Muscle of arm (tissue), 14 donors: ENCODE measurements around the gene C2orf78. TPM values are rescaled to one million over a fixed set of nuclear protein-coding genes. Genes with fewer than 3 reads are reported as not detected.
"Not testable (repeated sequence)": the region's sequence is repeated elsewhere in the genome, so short reads cannot be mapped to it uniquely, and the experiment has no call there.

Source experiments
- DNase-seq: peaks from one replicate; pipeline ENCODE4 v3.0.0-alpha.2; 2013
- long read RNA-seq, 11 donors: transcript quantifications; one replicate each; lab custom pipeline, GENCODE V29; 2026
- polyA plus RNA-seq, 12 donors: library from polyadenylated mRNA; unstranded; fragments of 120-200 nt; gene quantifications; one replicate each; pipeline ENCODE4 v1.2.1, GENCODE V29; 2013; ENCODE audit not compliant: insufficient read length in 12 of 12

Gene C2orf78, protein sequence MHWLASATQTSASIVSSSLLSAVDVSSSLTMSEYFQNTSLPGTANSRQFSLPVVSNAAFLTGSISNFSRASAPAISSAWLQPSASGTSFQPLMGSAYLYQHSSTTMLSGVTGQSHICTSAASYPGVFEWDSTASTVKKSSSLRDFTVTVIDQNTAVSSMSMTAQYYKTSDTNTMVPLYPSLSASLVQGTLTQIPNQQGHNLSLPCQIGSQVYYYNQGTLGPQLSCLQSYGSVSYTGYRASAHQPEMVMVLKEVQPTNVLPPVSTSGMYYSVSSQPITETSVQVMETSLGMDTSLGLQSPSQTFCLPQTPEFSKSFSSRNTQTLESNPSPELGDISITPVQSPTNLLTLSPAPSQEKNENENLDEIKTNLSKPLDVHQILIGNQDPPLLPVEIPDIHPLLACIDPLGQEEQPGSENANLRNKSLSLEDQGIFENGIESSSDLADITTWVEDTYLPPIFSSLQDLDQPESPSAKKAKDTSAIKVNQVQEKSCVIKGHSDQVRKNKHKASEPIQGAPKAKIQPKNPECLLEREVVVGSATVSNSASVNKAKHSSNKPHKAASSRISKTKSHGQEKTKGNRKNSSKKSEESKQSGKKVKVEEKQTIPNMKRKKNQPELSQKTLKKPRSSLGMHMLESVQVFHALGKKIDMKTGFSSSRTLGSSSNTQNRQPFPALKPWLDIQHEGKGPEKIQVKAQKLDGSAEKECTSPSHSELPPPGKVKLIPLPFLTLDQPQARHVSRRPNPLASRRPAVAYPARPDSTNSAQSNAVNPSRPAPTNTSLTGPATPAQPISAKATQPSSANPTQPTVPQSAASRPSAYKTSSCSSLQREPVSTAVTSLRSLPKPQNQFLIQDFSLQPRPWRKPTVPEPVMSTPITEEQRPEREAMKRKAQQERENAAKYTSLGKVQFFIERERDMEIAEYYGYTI
- not detected for polyA plus RNA-seq
- long read RNA-seq, donor 1, result 0 reads
- long read RNA-seq, donor 2, result 0 reads
- long read RNA-seq, donor 3, result 0 reads
- long read RNA-seq, donor 4, result 0 reads
- long read RNA-seq, donor 5, result 0 reads
- long read RNA-seq, donor 6, result 0 reads
- long read RNA-seq, donor 7, result 0 reads
- long read RNA-seq, donor 8, result 0 reads
- long read RNA-seq, donor 9, result 0 reads
- long read RNA-seq, donor 10, result 0 reads
- long read RNA-seq, donor 11, result 0 reads

DNA sequence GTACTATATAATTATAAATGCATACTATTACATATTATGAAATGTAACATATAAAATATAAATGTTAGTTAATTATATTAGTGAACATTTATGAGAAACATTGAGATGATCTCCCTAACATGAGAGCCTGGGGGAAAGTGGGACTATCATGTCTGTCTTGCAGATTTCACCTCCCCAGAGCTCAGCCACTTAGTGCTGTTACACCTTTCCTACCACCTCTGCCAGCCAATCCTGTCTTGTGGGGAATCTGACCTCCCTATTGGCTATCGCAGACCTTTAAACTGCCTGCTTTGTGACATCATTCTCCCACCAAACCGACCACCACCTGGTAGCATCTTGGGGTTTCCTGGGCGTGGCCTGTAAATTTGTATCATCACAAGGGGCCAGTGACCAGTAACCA, at the start of gene C2orf78:
C2orf78 (plus strand) TSS at position 301 of the 400 bp plus-strand sequence. CDS start 127 bp downstream, outside the sequence.
- not testable (repeated sequence) for DNase-seq

DNA sequence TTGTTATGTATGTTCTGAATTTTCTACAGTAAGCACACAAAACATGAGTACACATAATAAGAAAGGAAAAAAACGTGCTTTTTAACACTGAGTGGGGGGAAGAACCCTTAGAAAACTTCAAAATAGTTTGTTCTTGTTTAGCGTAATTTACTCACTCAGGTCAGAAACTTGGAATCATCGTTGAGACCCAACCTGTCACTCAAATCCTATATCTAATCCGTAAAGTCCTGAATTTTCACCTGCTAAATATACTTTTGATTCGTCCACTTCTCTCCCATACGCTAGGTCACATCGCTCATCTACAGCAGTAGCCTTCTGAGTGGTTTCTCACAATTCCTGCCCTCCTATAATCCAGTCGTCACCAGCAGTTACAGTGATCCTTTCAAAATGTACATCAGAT, 47.6 kb upstream of the C2orf78 start:
- DNase-seq, result no peak

DNA sequence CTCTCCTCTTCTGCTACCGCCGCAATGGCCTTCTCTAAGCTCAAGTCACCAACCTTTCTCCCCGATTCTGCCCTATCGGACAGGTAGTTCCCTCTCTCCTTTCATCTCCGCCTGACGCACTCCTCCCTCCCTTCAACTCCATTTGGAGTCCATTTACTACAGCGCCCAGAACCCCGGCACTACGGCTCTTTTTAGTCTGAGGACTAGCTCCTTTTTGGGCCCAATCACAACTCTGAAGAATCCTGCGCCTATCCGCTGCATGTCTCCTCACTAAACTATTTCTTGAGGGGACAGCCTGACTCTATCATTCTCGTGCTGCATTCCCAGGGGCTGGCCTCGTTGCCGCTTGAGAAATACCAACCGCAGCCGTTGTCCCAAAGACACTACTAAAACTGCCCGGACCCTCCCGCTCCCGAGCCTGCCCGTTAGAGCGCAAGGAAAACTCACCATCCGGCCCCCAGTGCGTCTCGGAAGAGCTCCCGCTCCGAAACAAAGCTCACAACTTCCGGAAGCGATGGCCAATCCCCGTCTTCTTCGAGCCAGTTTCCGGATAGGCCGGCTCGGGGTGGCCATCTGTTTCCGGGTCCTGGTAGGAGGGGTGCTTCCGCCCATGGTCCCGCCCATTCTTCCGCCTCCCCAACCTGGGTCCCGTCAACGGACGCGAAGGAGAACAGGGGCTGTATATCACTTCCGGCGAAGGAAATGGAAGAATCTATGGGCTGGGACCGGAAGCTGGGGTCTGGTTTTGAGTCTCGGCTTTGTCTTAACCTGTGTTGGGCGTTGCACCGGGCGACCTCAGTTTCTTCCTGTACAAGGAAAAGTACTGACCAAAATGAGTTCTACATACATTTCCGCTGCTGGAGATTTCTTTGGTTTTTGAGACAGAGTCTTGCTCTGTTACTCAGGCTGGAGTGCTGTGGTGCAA, 46.9 kb upstream of the C2orf78 start, which contains the start of gene TPRKB:
TPRKB (minus strand) TSS at position 491 of the 925 bp plus-strand sequence. CDS start 2,776 bp downstream, outside the sequence.
- peak; percentile 98 for DNase-seq

DNA sequence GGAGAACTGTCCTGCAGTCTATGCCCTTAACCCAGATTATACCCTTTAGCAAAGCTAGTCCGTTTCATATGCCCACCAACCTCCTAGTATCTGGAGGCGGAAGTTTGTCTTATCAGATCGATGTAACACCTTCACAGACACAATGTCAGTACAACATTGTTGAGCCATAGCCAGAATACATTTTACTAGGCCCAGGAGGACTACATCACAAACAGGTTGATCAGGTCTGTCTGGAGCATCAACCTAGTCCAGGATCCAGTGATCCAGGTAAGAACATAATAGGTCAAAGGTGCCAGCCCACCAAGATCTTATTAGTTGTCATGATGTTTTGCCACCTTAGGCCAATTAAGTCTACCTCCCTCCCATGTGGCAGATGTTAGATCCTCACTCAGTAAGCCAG, 44.9 kb upstream of the C2orf78 start:
- no peak for DNase-seq

DNA sequence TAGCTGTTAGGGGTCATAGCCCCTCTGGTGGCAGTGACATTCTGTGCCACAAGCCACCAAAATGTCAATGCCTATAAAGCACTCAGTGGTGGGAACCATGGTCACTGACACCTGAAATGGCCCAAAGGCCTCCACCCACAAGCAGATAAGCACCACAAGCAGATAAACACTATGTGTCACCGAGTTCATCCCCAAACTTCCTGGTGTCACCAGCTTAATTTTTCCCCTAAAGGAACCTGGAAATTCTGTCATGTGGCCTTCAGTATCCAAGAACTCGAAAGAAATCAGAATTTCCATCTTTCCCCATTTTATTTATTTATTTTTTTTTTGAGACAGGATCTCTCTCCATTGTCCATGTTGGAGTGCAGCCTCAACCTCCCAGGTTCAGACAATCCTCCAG, 43.2 kb upstream of the C2orf78 start:
- DNase-seq, result no peak

DNA sequence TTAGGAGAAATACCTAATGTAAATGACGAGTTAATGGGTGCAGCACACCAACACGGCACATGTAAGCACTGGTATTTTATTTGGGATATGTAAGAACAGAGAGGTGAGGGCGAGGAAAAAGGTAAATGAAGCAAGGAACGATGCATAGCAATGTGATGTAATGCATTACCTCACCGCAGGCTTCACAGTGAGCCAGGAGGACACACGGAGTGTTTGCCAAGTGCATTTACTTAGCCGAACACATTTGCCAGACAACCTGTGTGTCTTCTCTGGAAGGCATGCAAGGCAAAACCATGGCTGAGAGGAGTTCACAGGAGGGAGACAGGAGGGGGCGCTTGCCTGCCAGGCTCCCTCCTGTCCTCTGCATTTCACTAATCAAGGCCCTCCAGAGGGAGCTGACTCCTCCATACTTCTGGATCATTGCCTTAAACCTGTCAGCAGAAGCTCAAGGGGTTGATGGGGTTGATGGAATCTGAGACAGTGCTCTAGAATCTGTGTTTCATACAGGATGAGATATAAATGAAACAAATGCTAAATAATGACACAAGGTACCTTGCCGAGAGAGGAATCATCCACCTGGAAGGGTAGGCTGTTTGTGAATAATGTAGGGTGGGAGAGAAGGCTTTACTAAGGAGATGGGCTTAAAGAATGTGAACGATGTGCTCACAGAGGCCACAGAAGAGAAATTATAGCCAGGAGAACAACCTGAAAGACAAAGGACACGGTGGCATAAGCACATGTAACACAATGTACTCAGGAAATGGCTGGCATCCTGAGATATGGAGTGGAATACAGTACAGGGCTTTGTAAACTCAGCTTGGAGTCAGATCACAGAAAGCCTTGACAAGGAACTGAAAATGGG, 37.7 kb upstream of the C2orf78 start:
- no peak for DNase-seq

DNA sequence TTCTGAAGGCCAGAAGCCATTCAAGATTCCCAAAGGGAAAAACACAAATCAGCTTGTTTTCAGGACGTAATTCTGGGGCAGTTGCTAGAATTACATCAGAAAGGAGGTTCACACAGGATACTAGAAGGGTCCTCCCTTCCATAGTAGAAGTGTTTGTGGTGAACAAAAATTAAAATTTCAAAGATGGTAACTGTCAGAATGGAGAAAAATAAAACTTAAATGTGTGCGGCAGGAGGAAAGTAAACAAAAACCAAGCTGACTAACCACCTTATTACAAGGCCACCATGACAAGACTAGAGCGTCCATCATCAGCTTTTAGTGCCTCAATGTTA, 37.1 kb upstream of the C2orf78 start:
- no peak for DNase-seq

DNA sequence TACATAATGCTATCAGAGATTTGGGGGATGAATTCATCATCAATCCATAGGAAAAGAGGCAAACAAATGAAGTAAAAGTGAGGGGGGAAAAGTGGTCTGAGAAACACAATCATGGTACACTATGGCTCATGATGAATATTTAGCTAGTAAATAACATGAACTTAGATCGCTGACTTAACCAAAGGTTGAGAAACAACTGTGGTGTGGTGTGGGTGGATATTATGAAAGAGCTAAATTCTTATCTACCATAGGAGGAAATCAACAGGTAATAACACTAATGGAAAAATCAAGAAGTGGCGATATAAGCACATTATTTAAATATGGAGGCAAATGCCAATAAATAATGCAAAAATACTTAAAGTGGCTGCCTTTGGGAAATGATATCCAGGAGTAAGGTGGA, 34.7 kb upstream of the C2orf78 start:
- no peak for DNase-seq

DNA sequence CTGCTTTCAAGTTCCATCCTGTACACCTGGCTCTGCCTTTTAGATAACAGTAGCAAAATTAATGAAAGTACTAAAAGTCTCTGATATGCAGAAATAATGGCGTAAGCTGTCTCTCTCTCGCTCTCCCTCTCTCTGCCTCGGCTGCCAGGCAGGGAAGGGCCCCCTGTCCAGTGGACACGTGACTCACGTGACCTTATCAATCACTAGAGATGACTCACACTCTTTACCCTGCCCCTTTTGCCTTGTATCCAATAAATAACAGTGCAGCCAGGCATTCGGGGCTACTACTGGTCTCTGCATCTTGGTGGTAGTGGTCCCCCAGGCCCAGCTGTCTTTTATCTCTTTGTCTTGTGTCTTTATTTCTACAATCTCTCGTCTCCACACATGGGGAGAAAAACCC, 29.7 kb upstream of the C2orf78 start:
- DNase-seq, result not testable (repeated sequence)

DNA sequence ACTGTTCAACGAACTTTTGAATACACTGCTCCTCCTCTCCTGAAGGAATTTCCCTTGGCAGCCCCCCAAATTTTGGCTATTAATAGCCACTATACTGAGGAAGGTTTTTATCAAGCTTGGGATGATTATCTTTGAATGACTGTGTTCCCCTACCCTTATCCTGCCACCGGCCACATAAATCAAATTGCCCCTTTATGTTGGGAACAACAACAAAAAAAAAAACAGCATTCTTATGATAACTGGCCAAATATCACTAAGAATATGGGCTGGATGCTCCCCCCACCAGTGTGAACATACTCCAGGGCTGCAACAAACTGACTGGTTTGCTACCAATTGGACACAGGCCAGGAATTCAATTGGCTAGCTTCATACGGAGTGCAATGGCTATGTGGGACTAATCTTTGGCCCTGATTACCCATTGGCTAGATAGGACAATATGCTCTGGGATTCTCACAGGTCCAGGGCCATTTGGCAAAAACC, 24.7 kb upstream of the C2orf78 start:
- no peak for DNase-seq

DNA sequence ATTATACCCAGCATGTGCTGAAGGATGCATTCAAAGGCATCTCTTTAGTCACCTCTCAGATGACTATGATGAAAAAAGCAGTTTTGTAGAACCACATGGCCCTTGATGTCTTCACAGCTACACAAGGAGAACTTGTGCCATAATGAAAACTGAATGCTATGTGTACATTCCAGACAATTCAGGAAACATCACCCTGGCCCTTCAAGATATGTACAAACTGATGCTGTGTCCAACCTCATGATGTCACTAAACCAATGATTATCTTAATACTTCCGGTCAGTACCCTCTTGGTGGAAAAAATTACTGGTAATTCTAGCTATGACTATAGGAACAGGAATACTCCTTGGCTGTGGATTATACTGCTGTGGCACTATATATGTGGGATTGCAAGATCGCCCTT, 24.1 kb upstream of the C2orf78 start:
- no peak for DNase-seq

DNA sequence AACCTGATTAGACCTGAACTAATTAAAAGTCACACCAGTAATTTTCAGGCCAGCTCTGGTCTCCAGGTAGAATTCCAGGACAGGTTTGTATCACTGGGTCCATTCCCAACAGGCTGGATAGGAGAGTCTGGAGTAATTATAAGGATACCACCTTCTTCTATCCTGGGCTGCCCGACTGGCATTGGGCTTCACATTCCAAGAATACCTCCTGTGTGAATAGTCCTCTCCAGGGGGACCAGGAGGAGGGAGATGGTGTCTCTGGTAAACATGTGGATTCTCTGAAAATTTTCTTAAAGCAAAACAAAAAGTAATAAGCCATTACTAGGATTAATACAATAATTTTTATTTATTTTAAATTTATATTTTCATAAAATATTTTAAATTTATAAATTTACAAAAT, 21.4 kb upstream of the C2orf78 start:
- DNase-seq, result no peak

DNA sequence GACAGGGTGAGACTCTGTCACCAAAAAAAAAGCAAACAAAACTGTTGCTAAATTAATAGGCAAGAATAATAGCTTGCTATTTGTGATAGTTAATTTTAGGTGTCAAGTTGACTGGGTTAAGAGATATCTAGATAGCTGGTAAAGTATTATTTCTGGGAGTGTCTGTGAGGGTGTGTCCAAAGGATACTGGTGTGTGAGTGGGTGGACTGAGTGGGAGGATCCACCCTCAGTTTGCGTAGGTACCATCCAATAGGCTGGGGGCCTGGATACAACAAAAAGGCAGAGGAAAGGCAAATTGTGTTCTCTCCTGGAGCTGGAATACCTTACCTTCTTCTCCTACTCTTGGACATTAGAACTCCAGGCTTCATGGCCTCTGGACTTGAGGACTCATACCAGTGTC, 19.0 kb upstream of the C2orf78 start:
- DNase-seq, result no peak

DNA sequence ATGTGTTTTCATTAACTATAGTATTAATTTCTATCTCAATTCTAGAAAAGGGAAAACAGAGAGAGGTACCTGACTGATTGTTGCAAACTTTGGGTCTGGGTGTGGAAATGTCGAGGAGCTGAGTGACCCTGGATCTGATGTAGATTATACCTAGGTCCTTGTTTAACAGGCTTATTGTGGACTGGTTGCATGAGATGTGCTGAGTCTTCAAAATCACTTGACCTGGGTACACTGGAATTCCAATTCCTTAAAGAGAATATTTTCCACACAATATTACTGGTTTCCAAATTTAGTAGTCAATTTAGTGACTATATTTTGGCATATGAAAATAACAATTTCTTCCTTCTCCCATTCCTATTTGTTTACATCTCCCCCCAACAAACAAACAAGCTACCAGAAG, 17.6 kb upstream of the C2orf78 start:
- no peak for DNase-seq

DNA sequence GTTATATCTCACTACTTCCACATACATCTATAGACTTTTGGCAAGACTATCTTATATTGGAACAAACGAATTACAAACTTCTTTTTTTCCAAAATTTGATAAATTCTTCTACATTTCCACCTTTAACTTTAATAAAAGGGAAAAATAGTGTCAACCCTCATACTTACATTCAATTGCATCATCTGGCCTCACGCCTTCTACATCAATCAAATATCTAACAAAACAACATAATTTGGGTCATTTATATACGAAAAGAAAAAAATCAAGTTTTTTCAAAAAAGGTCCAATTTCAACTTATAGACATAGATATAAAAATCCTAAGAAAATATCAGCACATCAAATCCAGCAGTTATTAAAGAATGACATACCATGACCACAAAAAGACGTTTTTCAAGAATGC, 17.0 kb upstream of the C2orf78 start:
- DNase-seq, result no peak

DNA sequence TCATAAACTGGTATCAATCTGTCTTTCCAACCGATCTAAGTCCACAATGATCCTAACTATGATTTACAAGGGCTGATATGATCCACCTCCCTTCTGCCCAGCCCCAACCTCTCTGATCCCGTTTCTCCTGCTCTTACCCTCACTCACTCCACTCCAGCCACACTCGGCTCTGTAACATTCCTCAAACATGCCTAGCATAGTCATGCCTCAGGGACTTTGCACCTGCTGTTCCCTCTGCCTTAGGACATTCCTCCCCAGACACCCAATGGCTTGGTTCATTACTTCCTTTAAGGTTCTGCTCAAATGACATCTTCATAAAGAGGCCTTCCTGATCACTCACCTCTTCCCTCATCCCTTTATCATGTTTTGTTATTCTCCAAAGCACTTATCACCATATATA, 13.3 kb upstream of the C2orf78 start:
- no peak for DNase-seq

DNA sequence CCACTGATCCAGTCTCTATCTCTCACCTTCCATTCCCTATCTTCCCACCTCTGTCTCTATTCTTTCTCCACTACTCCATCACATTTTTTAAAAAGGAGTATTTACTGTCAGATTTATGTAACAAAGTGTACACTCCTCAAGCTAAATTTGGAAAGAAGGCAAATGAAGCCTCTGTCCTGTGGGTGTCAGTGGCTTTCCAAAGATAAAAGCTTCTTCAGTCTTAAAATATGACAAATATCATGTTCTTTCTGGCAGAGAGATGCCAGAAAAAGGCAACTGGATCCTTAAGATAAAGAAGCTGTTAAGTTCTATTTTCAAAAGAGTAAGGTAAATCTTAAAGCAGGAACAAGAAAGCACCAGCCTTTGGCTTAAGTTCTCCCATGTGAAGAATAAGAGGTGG, 11.2 kb upstream of the C2orf78 start:
- DNase-seq, result no peak

DNA sequence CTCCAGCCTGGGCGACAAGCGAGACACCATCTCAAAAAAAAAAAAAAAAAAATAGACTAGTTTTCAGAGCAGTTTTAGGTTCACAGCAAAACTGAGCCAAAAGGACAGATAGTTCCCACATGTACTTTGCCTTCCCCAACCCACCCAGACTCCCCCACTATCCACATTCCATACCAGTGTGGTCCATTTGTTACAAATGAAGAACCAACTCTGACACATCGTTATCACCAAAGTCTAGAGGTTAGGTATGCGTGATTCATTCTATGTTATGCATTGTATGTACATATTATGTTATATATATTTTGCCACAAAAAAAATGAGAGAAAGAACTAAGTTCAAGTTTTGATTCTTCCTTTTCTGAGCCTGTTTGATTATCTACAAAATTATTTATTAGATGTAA, 7.6 kb upstream of the C2orf78 start:
- no peak for DNase-seq

DNA sequence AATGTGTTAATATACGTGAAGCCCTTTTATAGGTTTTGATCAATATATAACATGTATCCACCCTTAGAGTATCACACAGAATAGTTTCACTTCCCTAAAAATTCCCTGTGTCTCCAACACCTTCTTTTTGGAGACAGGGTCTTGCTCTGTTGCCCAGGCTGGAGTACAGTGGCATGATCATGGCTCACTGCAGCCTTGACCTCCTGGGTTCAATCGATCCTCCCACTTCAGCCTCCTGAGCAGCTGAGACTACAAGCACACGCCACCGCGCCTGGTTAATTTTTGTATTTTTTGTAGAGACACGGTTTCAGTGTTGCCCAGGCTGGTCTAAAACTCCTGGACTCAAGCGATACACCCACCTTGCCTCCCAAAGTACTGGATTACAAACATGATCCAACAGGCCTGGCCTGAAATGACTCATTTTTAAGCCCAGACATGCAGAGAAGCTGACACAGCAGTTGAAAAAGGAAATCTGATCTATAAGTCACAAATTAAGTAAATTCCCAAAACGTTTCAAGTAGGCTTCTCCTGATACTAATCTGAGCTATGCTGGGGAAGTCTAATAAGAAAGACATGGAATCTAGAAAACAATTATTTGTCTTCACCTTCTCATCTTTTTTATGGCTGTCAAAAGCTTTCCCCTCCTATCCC, 7.0 kb upstream of the C2orf78 start:
- DNase-seq, result no peak
